HL-60 (cell line): Measurements from ENCODE around the gene LKAAEAR1.

Experiments used
- GABPA ChIP-seq: IDR thresholded peaks from 2 replicates; pipeline ENCODE4 v1.6.1; 2012; ENCODE audit warnings: low read depth
- POLR2AphosphoS5 ChIP-seq: IDR thresholded peaks from 2 replicates; pipeline ENCODE4 v1.6.1; 2012; ENCODE audit warnings: low read depth
- SPI1 ChIP-seq: IDR thresholded peaks from 2 replicates; pipeline ENCODE4 v1.6.1; 2012; ENCODE audit warnings: low read depth, mild to moderate bottlenecking, borderline replicate concordance
- TF ChIP-seq, protein P1 (sequence below): IDR thresholded peaks from one replicate; pipeline ENCODE4 v1.5.1; 2011; ENCODE audit warnings: low read length, control low read depth, inconsistent platforms; ENCODE audit not compliant: insufficient read depth
- TF ChIP-seq, protein P2 (sequence below): IDR thresholded peaks from 2 replicates; pipeline ENCODE4 v1.6.1; 2012; ENCODE audit warnings: low read depth; ENCODE audit not compliant: insufficient replicate concordance

DNA sequence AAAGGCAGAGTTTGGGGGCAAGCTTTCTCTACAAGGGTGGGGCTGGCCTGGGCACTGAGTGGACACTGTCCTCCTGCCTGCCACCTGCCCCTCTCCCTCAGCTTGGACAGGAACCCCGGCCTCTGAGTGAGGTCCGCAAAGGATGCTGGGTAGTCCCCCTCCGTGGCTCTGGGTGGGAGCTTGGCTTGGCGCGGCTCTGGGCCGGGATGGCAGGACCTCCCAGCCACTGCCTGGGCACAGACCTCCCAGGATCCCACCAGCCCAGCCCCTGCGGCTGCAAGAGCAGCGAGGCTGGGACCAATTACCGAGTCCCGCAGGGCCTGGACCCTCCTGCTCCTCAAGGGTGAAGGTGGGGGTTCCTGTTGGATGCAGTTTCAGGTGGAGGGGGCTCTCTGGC lies 31.9 kb downstream of the LKAAEAR1 start:
- TF ChIP-seq, protein P1, sequence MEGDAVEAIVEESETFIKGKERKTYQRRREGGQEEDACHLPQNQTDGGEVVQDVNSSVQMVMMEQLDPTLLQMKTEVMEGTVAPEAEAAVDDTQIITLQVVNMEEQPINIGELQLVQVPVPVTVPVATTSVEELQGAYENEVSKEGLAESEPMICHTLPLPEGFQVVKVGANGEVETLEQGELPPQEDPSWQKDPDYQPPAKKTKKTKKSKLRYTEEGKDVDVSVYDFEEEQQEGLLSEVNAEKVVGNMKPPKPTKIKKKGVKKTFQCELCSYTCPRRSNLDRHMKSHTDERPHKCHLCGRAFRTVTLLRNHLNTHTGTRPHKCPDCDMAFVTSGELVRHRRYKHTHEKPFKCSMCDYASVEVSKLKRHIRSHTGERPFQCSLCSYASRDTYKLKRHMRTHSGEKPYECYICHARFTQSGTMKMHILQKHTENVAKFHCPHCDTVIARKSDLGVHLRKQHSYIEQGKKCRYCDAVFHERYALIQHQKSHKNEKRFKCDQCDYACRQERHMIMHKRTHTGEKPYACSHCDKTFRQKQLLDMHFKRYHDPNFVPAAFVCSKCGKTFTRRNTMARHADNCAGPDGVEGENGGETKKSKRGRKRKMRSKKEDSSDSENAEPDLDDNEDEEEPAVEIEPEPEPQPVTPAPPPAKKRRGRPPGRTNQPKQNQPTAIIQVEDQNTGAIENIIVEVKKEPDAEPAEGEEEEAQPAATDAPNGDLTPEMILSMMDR: no peak
- TF ChIP-seq POLR2AphosphoS5: no peak
- no peak for TF ChIP-seq SPI1
- no peak for TF ChIP-seq GABPA
- TF ChIP-seq, protein P2, sequence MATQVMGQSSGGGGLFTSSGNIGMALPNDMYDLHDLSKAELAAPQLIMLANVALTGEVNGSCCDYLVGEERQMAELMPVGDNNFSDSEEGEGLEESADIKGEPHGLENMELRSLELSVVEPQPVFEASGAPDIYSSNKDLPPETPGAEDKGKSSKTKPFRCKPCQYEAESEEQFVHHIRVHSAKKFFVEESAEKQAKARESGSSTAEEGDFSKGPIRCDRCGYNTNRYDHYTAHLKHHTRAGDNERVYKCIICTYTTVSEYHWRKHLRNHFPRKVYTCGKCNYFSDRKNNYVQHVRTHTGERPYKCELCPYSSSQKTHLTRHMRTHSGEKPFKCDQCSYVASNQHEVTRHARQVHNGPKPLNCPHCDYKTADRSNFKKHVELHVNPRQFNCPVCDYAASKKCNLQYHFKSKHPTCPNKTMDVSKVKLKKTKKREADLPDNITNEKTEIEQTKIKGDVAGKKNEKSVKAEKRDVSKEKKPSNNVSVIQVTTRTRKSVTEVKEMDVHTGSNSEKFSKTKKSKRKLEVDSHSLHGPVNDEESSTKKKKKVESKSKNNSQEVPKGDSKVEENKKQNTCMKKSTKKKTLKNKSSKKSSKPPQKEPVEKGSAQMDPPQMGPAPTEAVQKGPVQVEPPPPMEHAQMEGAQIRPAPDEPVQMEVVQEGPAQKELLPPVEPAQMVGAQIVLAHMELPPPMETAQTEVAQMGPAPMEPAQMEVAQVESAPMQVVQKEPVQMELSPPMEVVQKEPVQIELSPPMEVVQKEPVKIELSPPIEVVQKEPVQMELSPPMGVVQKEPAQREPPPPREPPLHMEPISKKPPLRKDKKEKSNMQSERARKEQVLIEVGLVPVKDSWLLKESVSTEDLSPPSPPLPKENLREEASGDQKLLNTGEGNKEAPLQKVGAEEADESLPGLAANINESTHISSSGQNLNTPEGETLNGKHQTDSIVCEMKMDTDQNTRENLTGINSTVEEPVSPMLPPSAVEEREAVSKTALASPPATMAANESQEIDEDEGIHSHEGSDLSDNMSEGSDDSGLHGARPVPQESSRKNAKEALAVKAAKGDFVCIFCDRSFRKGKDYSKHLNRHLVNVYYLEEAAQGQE: no peak
